ENCODE results near the gene BIRC3.
"Not testable (repeated sequence)": the region's sequence is repeated elsewhere in the genome, so short reads cannot be mapped to it uniquely, and the experiment has no call there.

- not testable (repeated sequence) for TF ChIP-seq POLR2A, SPI1 (IDR thresholded peaks at IDR 0.05; ENCODE audit: low read depth, low read length)
Observed at GRCh38 chr11:102341311-102341710, 24.0 kb downstream of the BIRC3 start.
